Stimulated activated CD4-positive, alpha-beta T cell treated with anti-CD3 and anti-CD28 coated beads, Interleukin-1b, Interleukin-23, amount 100 ng/mL, for 1 hour (primary cell): ENCODE results near the gene EDIL3.

Experiments
- DNase-seq, 2 donors: peaks; one replicate each; pipeline ENCODE4 v3.0.0-alpha.2; 2020; ENCODE audit warnings: low read depth in 2 of 2

EDIL3 gene

DNA sequence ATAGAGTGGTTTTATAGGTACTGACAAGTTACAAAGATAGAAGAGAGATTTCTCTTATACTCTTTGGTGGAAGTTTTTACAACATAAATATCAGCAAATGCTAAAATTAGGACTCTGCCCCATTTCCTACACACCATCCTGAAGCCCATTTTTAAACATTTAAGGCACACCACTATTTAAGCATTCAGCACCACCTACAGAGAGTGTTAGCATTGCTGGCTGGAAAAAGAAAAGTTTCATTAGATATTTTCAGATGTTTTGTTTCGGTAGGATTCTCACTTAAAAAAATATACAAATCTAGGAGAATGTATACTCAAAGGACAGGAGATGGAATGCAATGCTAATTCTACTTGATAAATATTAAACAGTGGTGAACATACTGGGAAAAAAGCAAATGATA is 471.1 kb downstream of the EDIL3 start:
- DNase-seq, result no peak

DNA sequence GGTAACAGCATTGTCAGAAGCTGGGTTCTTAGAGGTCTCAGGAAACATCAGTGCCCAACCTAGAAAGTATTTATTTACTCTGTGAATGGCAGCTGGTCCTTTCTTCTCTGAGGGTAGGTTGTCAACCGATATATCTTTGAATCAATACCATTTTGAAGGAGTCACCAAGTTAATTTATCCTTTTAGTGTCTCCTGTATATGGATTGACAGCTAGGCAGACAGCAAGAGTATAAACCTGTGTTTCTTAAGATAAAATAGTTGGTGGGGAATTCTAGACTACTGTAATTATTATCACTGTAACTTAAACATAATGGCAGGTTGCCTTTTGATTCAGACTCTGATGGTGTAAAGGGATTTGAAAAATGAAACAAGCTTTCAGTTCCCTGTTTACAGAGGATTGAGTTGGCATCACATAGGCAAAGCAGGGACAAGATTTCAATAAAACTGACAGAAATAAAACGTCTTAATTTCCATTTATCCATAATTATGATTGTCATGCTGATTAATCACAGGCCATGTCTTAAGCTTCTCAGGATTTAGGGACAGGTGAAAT is 473.2 kb downstream of the EDIL3 start:
- DNase-seq, result no peak

DNA sequence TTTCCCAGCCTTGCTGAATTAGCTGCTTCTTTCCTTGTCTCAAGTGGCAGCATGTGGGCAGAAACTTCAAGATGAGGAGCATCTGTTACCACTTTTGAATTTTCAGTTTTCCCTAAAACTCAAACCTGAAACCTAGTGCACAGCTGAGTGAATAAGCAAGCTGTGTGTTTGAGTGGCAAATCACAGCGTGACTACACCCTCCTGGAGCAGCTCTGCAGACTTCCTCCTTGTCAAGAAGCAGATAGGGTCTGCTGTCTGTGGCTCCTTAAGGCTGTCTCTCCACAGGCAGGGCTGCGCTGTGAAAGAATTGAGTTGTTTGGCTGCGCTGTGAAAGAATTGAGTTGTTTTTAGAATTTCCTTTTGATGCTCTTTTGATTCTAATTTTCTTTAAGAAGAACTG is 484.4 kb downstream of the EDIL3 start:
- DNase-seq, result no peak

DNA sequence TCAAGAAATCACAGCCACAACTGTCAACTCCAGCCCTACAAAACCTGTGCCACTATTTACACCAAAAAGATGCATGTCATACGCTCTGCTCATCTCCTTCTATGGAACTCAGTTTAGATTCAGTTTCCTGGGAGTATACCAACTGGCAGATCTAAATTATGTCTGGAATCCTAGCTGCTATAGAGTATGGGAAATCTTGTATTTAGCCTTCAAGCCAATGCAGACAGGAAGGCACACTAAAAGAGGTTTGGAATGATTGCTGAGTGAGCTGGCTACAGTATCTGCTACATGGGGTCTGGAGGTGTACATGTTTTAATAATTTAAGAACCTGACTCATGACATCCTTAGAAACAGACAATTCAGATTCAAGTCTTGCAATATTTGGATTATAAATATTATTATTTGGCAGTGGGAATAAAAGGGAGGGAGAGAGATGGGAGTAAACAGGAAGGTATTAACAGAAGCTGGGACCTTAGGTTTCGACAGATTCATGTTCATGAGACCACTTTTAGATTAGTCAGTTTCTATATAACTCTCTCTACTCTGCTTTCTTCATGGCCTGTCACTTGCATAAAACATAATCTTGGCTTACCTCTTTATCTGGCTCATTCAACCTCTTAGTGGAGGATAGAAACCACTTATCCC is 485.2 kb downstream of the EDIL3 start:
- DNase-seq, result no peak

DNA sequence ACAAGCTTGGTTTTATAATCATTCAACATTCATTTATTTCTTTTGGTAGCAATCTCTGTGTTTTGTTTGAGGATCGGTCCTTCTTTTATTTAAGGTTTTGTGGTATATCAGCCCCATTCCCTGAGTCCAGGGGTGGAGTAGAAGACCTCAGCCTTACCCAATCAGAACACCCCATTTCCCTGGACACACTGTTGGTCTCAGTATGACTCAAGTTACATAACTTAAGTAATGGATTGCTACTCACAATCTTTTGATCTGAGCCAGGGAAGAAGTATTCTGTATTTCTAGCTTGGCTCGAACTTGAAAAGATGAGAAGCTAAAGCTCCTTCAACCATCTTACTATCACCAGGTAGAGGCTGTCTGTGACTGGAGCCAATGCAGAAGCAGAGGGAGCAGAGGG is 488.8 kb downstream of the EDIL3 start:
- no peak for DNase-seq

DNA sequence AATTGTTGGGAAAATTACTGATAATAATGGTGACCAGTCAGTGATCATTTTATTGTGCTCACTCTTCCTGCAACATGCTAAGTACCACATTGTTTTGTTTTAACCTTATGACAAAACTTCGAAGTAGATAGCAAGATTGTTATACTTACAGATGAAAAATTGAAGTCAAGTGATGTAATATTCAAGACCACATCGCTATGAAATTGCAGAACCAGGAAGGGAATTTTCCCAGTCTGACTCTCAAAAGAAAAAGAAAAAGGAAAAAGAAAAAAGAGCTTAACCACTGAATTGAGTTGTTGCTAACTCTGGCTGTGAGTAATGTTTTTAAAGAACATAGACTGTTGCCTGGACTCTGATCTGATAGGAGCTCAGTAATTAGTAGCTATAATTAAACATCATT is 493.4 kb downstream of the EDIL3 start:
- DNase-seq, result no peak
